Activated B cell treated with CpG ODN at 0.5 μM for 24 hours (primary cell): ENCODE data around the gene PADI6. TPM values are rescaled to one million over a fixed set of nuclear protein-coding genes. Genes with fewer than 3 reads are reported as not detected.

ENCODE experiments used
- ATAC-seq: fragments of 200-7000 bp; cut with Tn5 transposase; one replicate; pipeline ENCODE4 v1.10.0; 2021; ENCODE audit warnings: low read depth, mild to moderate bottlenecking, moderate library complexity
- CTCF ChIA-PET: fragments of 350-600 bp; sonication (Branson Sonifier 250); formaldehyde crosslinking; loops from one replicate; lab custom pipeline; 2021; ENCODE audit warnings: antibody characterized with exemption; lab: Charles Lee
- POLR2A ChIA-PET: fragments of 350-600 bp; sonication (Branson Sonifier 250); formaldehyde crosslinking; loops from one replicate; lab custom pipeline; 2021; ENCODE audit warnings: antibody characterized with exemption; lab: Charles Lee
- DNase-seq: peaks from one replicate; pipeline ENCODE4 v3.0.0; 2022
- H3K27ac Mint-ChIP-seq: one replicate; pipeline ENCODE4 v1.8.0; 2020; ENCODE audit warnings: mixed read lengths
- H3K27me3 Mint-ChIP-seq: one replicate; pipeline ENCODE4 v1.8.0; 2021; ENCODE audit warnings: mixed read lengths
- H3K36me3 Mint-ChIP-seq: one replicate; pipeline ENCODE4 v1.8.0; 2021; ENCODE audit warnings: low read depth, mixed read lengths
- H3K4me1 Mint-ChIP-seq: one replicate; pipeline ENCODE4 v1.8.0; 2021; ENCODE audit warnings: mixed read lengths
- H3K4me3 Mint-ChIP-seq: one replicate; pipeline ENCODE4 v1.8.0; 2020; ENCODE audit warnings: mild to moderate bottlenecking, mixed read lengths
- H3K9me3 Mint-ChIP-seq: one replicate; pipeline ENCODE4 v1.8.0; 2020; ENCODE audit warnings: mixed read lengths
- CTCF ChIP-seq: fragments of 200-600 bp; IDR thresholded peaks from one replicate; pipeline ENCODE4 v1.8.0; 2022; ENCODE audit warnings: antibody characterized with exemption, mild to moderate bottlenecking
- intact Hi-C: fragments of 100-400 bp; cut with micrococcal nuclease; formaldehyde crosslinking; loops from one replicate; pipeline ENCODE4 v1.15.1; 2024
- total RNA-seq: library from RNA; stranded (reverse); gene quantifications from 2 replicates; pipeline ENCODE4 v1.2.3, GENCODE V29; 2022

The PADI6 gene
- total RNA-seq, 1 donor from 2014 or later = not detected

DNA sequence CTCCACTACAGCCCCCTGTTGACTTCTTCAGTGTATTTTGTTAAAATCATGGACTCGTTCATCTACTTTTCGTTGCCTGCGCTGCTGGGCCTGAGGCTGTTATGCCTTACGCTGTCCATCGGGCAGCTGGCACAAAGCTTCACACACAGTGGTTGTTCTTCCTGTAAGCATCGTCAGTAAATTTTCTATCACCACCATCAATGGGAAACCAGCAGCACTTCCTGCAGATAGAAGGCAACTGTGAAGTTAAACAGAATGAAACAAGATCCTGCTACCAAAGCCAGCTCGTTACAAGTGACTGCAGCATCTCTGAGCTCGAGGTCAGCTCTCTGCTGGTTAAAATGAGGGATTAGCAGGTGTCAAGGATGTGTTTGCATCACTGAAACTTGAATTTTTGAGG lies 21.9 kb upstream of the PADI6 start:
- ChIA-PET POLR2A (no interaction called here), CTCF (no interaction called here)
- TF ChIP-seq CTCF = no peak

GRCh38 chr1:17350928-17351446 lies 21.0 kb upstream of the PADI6 start:
- H3K36me3 Mint-ChIP-seq = no peaks in the 10 kb centered on the region
- no peak overlapping the region for H3K4me3 Mint-ChIP-seq
- CTCF ChIA-PET = no interaction called here
- intact Hi-C loops = no loop called here
- no peaks in the 10 kb centered on the region for H3K9me3 Mint-ChIP-seq
- H3K27ac Mint-ChIP-seq = no peak overlapping the region
- DNase-seq (no peak), ATAC-seq (no peak)
- peaks cover 13% of the 10 kb centered on the region for H3K27me3 Mint-ChIP-seq
- POLR2A ChIA-PET = interaction anchor here (0.5 kb wide), 1 partner anchor 1224 kb away, joined by 3 read pairs; no protein-coding TSS in a partner anchor
- peaks cover 4% of the 10 kb centered on the region for H3K4me1 Mint-ChIP-seq
- TF ChIP-seq CTCF = no peak

More for the DNA sequence above, 21.9 kb upstream of the PADI6 start:
- Mint-ChIP-seq H3K4me3 (no peak overlapping the region), H3K27ac (no peak overlapping the region), H3K4me1 (no peaks in the 10 kb centered on the region), H3K27me3 (peaks cover 13% of the 10 kb centered on the region), H3K36me3 (no peaks in the 10 kb centered on the region), H3K9me3 (no peaks in the 10 kb centered on the region)
- intact Hi-C loops = no loop called here
- ATAC-seq (no peak), DNase-seq (no peak)

GRCh38 chr1:17351598-17352324 lies 20.2 kb upstream of the PADI6 start:
- intact Hi-C loops = no loop called here
- Mint-ChIP-seq H3K4me1 (peaks cover 12% of the 10 kb centered on the region), H3K27me3 (peaks cover 11% of the 10 kb centered on the region), H3K27ac (no peak overlapping the region), H3K4me3 (no peak overlapping the region), H3K36me3 (no peaks in the 10 kb centered on the region), H3K9me3 (no peaks in the 10 kb centered on the region)
- no peak for TF ChIP-seq CTCF
- CTCF ChIA-PET = no interaction called here
- POLR2A ChIA-PET = interaction anchor here (0.5 kb wide), 1 partner anchor 1224 kb away, joined by 3 read pairs; no protein-coding TSS in a partner anchor
- ATAC-seq (no peak), DNase-seq (no peak)

GRCh38 chr1:17352419-17352909 lies 19.5 kb upstream of the PADI6 start:
- POLR2A ChIA-PET = no interaction called here

More at GRCh38 chr1:17352419-17352909, 19.5 kb upstream of the PADI6 start:
- no peaks in the 10 kb centered on the region for H3K9me3 Mint-ChIP-seq
- H3K27ac Mint-ChIP-seq = no peak overlapping the region
- DNase-seq (no peak), ATAC-seq (no peak)
- intact Hi-C loops = no loop called here
- H3K27me3 Mint-ChIP-seq = peaks cover 11% of the 10 kb centered on the region
- CTCF ChIA-PET = no interaction called here
- H3K4me3 Mint-ChIP-seq = no peak overlapping the region
- peaks cover 13% of the 10 kb centered on the region for H3K4me1 Mint-ChIP-seq
- TF ChIP-seq CTCF = no peak
- H3K36me3 Mint-ChIP-seq = no peaks in the 10 kb centered on the region
